ENCODE results near the gene CDKN2AIP.

Gene CDKN2AIP

GRCh38 chr4:183485411-183486160 is 41.1 kb downstream of the CDKN2AIP start:
- no peak for DNase-seq (ENCODE audit: extremely low read depth in 1 of 2, low read depth in 1 of 2)

- no peak for DNase-seq (ENCODE audit: extremely low read depth in 1 of 2, low read depth in 1 of 2)
Observed at GRCh38 chr4:183492791-183493222, 48.4 kb downstream of the CDKN2AIP start.

GRCh38 chr4:183493246-183493645 is 48.8 kb downstream of the CDKN2AIP start:
- no peak for DNase-seq (ENCODE audit: extremely low read depth in 1 of 2, low read depth in 1 of 2)

GRCh38 chr4:183495184-183495583 is 50.7 kb downstream of the CDKN2AIP start:
- no peak for DNase-seq (ENCODE audit: extremely low read depth in 1 of 2, low read depth in 1 of 2)

Data from stimulated activated CD8-positive, alpha-beta memory T cell treated with anti-CD3 and anti-CD28 coated beads, Interleukin-7, amount 100 ng/mL, for 48 hours (primary cell).